Activated CD4-positive, alpha-beta T cell treated with anti-CD3 and anti-CD28 coated beads, Interleukin-2, amount 50 U/mL, for 48 hours (primary cell): Measurements from ENCODE around the gene TADA1.
"Not testable (repeated sequence)": the region's sequence is repeated elsewhere in the genome, so short reads cannot be mapped to it uniquely, and the experiment has no call there.

Experiments
- DNase-seq, 2 experiments: peaks; one replicate each; pipeline ENCODE4 v3.0.0-alpha.2; 2020

TADA1 gene

GRCh38 chr1:166889776-166890175, 13.7 kb upstream of the TADA1 start:
- no peak for DNase-seq

DNA sequence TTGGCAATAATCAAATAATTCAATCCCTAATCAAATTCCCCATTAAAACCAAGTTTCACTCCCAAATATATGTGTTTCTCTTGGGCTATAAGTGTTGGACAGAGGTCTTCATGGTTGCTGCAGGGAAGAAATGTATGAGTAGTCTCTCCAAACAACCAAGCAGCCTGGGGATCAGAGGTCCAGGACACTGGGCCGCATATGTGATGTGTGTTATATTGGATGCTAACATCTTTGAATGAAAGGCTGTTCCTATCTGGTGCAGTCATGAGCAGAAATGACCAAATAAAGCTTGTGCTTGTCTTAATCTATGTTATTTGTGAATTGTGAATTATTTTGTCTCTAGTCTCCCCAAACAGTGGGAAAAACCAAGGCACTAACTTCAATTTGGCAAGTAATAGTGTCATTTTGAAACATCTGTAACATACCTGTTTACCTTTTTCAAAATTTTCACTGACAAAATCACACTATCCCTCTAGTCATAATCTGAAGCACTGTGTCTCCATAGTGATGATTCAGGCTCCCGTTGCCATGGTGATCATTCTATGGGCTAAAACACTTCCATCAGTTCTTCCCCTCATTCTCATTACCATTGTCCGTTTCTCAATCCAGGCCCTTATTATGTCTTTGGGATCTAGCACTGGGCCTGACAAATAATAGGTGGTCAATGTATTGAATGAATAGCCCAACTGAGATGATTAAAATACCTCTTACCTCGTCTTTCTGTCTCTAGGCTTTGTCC, 12.5 kb upstream of the TADA1 start:
- DNase-seq = no peak

DNA sequence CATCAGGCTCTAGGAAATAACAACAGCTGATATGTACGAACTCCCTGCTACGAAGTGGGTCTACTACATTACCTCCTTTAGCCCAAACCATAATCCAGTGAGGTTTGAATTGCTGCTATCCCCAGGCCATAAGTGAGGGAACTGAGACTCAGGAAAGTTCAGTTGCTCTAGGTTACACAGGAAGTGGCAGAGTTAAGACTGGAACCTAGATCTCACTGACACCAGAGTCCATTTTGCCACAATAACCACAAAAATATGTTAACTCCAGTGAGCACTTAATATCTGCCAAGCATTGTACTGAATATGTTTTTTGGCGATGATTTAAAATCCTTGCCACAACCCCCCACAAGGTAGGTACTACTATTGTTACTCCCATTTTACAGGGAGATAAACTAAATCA, 8.9 kb upstream of the TADA1 start:
- DNase-seq = no peak

DNA sequence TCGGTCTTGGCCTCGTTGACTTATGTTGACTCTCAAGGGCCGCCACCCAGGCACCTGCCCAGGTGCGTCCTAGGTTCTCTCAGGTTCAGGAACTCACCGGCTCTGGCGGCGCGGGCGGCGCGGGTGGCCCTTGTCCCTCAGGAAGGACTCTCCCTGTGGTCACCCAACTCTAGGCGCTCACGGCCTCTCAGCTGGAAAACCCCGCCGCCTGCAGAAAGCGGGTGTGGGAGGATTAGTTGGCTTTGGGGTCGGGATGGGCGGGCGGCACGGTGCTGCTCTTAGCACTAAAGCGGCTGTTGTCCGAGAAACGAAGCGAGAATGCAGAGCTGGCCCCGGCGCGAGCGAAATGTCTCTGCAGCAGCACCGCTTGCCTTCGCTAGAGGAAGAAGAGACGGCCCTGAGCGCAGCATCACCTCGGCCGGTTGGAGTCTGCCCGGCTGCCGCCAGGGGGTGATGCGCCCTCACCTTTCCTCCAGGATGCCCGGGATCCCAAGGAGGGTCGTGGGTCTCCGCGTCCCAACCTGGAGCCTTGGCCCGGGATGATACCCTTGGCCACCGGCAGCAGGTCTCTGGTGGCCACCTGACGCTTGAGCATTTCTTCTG, 8.1 kb upstream of the TADA1 start:
- DNase-seq = peak; percentile 31 to 47

DNA sequence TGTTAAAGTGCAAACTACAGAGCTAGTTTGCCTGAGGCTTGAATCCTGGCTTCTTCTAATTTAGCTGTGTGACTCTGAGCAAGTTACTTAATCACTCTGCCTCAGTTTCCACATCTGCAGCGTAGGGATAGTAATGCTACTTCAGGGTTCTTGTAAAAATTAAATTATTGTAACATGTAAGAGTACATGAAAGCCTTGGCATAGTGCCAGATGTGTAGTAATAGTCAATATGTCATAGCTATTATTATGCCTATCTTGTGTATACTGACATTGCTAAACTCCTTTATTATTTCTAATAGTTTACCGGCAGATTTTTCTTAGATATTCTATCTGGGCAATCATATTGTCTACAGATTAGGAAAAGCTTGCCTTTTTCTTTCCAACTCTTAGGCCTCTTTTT, 6.8 kb upstream of the TADA1 start:
- no peak for DNase-seq

- DNase-seq = not testable (repeated sequence)
Observed at GRCh38 chr1:166878173-166878917, 2.3 kb upstream of the TADA1 start.

DNA sequence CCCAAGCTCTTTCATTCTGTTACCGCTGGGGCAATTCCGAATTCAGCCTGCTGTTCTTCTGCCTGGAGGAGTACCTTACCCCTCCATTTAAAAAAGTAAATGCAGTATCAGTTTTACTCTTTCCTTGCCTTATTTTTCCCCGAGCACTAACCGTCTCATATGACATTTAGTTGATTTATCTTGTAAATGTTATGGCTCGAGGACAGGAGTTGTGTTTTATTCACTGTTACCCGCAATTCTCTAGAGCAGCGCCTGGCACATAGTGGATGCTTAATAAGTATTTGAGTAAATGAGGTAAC, 425 bp upstream of the TADA1 start:
- DNase-seq = no peak

- no peak for DNase-seq
Observed at GRCh38 chr1:166875302-166875733, 746 bp downstream of the TADA1 start.

DNA sequence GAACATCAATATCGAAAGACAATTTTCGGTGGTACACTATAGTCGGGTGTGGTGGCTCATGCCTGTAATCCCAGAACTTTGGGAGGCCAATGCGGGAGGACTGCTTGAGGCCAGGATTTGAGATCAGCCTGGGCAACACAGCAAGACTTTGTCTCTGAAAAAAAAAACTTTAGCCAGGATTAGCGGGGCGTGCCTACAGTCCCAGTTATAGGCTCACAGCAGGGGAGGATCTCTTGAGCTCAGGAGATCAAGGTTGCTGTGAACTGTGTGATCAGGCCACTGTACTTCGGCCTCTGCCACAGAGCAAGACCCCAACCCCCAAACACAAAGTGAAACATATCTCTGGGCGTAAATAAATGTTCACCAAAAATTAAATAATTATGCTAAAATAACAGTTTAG, 1.6 kb downstream of the TADA1 start:
- no peak for DNase-seq

DNA sequence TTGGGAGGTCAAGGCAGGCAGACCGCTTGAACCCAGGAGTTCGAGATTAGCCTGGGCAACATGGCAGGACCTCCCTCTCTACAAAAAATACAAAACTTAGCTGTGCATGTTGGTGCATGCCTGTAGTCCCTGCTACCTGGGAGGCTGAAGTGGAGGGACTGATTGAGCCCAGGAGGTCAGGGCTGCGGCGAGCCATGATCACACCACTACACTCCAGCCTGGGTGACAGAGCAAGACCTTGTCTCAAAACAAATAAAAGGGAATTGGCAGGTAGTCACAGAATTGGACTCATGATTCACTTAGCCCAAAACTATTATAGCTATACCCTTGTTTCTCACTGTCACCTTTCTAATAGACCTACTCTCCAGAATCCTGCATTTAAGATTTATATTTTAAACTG, 5.5 kb downstream of the TADA1 start:
- no peak for DNase-seq

DNA sequence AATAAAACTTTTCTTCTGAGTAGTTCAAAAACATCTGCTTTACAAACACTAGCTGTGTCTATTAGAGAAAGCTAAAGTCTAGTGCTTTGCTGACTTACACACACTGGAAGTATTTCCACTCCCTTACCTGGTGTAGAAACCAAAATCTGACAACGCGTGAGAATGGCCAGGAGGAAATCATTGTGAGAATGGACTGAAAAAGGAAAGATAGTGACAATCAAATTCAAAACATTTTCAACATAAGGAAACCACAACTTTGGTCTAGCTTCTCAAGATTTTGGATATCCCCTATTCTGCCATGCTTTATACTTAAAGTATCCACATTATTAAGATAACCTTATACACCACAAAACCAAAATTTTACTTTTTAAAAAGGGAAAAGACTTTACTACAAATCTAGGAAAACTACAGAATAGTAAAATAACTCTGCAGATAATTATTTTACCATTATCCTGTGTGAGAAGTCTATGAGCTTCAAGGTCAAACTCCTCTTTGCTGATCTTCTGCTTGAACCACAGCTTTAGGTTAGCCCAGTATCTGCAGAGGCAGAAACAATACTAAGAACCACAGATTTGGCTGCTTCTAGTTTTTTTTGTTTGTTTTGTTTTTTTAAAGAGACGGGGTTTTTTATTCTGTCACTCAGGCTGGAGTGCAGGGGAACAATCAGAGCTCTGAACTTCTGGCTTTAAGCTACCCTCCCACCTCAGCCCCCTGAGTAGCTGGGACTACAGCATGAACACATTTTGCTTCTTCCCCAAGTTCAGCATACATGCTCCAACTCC, 6.6 kb downstream of the TADA1 start:
- no peak for DNase-seq

- DNase-seq = no peak
Observed at GRCh38 chr1:166868639-166869038, 7.4 kb downstream of the TADA1 start.

DNA sequence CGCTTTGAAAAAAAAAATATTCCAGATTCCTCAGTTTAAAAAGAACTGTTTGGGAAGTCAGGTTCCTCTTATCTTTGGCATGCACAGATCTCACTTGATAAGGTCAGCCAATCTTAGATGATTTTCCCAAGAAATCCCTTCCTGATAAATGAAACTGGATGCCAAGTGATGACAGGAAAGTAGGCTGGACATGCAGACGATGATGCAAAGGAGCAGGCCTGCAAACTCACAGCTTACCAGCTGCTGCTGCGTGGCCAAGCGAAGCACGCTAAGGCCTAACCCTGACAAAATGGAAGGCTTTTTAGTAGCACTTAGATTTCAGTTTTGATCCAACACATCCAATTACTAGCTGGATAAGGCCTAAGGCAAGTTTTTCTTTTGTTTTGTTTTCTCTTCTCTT, 10.1 kb downstream of the TADA1 start:
- DNase-seq = no peak

DNA sequence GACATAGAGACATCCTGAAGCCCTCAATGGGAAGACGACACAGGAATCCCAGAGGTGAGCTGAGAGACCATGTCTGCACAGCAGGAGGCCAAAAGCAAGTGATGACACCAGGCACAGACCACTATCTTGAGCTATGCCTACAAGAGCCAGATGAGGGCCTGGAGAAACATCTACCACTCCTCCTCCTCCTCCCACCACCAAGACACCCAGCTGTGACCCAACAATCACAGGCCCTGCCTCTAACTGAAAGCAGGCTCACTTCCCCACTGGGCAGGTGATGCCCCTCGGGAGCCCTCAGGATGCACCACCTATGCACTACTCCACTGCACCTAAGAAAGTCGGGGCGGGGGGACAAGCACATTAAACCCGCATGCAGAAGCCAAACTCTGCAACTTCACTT, 16.5 kb downstream of the TADA1 start:
- DNase-seq = no peak

GRCh38 chr1:166858726-166859419, 17.2 kb downstream of the TADA1 start:
- DNase-seq = no peak

DNA sequence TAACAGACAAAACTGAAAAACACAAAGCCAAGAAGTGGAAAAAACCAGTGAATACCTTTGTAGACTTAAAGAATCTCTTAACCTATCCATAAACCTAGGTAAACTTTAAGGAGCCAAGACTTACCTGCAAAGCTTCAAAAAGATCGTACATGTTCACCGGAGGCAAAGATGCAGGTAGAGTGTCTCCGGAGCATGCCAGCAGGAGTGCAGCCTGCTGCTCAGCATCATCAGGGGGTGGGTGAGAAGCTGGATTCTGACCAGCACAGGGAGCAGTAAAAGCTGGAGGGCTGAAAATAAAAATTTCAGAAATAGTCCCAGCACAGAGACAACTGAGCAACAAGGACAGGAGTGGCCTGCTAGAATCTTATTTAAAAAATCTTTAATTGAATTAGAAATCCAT, 18.1 kb downstream of the TADA1 start:
- DNase-seq = no peak

DNA sequence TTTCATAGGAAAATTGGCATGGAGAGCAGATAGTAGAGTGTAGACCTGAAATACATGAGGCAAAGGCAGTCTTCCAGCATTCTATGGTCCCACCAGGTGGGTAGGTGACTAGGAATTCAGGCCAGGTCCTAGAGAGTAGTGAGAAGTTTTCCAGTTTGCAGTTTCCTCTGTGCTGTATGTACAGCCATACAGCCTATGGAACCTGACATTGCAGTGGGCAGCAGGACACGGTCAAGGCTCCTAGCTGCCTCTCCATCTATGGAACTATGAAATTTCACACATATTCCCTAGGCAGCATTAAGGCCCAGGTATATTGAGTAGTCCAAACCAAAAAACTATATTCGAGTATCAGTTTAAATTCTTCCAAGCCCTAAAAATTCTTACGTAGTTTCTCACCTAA, 20.5 kb downstream of the TADA1 start:
- no peak for DNase-seq

- no peak for DNase-seq
Observed at GRCh38 chr1:166852918-166853317, 23.1 kb downstream of the TADA1 start.

DNA sequence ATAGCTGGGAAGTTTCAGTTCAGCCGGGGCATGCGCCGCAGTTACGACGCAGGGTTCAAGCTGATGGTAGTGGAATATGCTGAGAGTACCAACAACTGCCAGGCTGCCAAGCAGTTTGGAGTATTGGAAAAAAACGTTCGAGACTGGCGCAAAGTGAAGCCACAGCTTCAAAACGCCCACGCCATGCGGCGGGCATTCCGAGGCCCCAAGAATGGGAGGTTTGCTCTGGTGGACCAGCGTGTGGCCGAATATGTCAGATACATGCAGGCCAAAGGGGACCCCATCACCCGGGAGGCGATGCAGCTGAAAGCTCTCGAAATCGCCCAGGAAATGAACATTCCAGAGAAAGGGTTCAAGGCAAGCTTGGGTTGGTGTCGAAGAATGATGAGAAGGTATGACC, 26.9 kb downstream of the TADA1 start:
- no peak for DNase-seq

DNA sequence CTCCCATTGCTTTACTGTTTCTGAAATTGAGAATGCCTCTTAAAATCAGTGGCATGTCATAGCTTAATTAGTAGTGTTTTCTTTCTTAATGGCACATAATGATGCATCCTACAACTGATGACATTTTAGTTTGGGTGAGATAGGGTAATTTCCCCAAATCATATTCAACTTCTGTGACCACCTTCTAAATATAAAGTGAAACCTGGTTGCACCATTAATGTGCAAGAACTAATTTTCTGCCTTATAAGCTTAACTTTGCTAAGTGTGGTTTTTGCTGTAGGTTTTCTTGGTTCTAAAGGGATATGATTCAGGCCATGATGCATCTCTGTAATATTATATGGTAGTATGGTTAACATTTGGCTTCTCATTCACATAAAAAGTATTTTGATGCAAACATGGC, 27.9 kb downstream of the TADA1 start:
- no peak for DNase-seq

- DNase-seq = no peak
Observed at GRCh38 chr1:166844791-166845190, 31.3 kb downstream of the TADA1 start.

DNA sequence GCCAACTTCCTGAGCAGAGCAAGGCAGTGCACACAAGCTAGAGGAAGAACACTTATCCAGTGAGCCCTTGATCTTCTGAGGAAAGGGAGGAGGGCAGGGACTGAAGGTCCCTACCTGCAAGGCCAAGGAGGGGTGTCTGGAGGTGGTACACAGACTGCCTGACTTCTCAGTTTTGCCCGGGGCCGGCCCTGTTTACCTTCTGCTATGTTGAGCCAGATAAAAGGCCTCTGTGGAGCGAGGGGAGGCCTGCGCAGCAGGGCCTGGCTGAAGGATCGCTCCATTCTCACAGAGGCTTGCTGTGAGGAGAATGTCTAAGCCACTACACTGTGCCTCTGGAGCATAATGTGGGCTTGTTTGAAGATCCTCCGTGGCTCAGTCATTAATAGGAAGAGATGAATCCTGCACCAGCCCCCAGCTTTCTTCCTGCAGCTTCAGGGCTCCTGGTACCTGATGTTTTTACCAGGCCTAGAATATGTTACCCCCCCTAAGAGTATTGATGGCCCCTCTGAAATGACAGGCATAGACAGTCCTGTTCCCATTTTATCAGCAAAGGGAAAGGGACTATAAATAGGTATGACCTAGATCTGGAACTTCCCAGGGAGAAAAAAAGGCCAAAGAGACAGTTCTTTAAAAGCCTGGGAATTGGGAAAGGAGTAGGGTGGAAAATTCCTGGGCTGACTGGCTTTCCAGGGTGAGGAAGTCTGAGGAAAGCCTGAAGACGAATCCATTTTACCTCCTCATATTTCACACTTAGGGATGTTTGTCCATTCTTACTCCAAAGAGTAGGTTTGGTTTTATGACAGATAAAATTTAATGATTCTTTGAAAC, 32.1 kb downstream of the TADA1 start:
- DNase-seq = no peak
